HepG2 (cell line): Measurements from ENCODE around the gene HEATR5B. TPM values are rescaled to one million over a fixed set of nuclear protein-coding genes. Genes with fewer than 3 reads are reported as not detected.

Source experiments
- ELF3 ChIP-seq: IDR thresholded peaks from 2 replicates; pipeline ENCODE4 v1.6.1; 2016; ENCODE audit warnings: missing genetic modification reagents, missing compliant biosample characterization
- ETV5 ChIP-seq: IDR thresholded peaks from 2 replicates; pipeline ENCODE4 v1.6.1; 2018; ENCODE audit warnings: missing biosample characterization, missing genetic modification reagents, inconsistent platforms, borderline replicate concordance
- HHEX ChIP-seq: IDR thresholded peaks from 2 replicates; pipeline ENCODE4 v1.6.1; 2016; ENCODE audit warnings: control low read depth
- KDM1A ChIP-seq: IDR thresholded peaks from 2 replicates; pipeline ENCODE4 v1.6.1; 2016; ENCODE audit warnings: missing compliant biosample characterization
- MTA1 ChIP-seq: sonication (generic); formaldehyde crosslinking; IDR thresholded peaks from 2 replicates; pipeline ENCODE4 v1.4.0; 2020; ENCODE audit warnings: missing genetic modification reagents, mild to moderate bottlenecking, borderline replicate concordance
- MTA3 ChIP-seq: sonication (generic); formaldehyde crosslinking; IDR thresholded peaks from 2 replicates; pipeline ENCODE4 v1.4.0; 2020; ENCODE audit warnings: missing genetic modification reagents
- NCOA2 ChIP-seq: sonication (generic); formaldehyde crosslinking; IDR thresholded peaks from 2 replicates; pipeline ENCODE4 v1.8.0; 2022; ENCODE audit warnings: inconsistent platforms
- NPAS2 ChIP-seq: sonication (generic); formaldehyde crosslinking; IDR thresholded peaks from 2 replicates; pipeline ENCODE4 v1.8.0; 2022; ENCODE audit warnings: mild to moderate bottlenecking, missing genetic modification reagents, borderline replicate concordance
- RBFOX2 ChIP-seq: fragments of 200-400 bp; formaldehyde crosslinking; IDR thresholded peaks from 2 replicates; pipeline ENCODE4 v1.6.1; 2017; ENCODE audit warnings: low read depth, mild to moderate bottlenecking, low read length
- RXRA ChIP-seq: sonication (generic); formaldehyde crosslinking; IDR thresholded peaks from 2 replicates; pipeline ENCODE4 v1.5.1; 2020; ENCODE audit warnings: missing genetic modification reagents
- SNAPC2 ChIP-seq: sonication (generic); formaldehyde crosslinking; IDR thresholded peaks from 2 replicates; pipeline ENCODE4 v1.8.1; 2022; ENCODE audit warnings: mild to moderate bottlenecking, missing genetic modification reagents
- TAF15 ChIP-seq: fragments of 200-400 bp; formaldehyde crosslinking; IDR thresholded peaks from one replicate; pipeline ENCODE4 v1.6.1; 2018; ENCODE audit warnings: mild to moderate bottlenecking, low read depth, low read length; ENCODE audit not compliant: poor library complexity, severe bottlenecking
- TEAD2 ChIP-seq: sonication (generic); formaldehyde crosslinking; IDR thresholded peaks from 2 replicates; pipeline ENCODE4 v1.9.0; 2021; ENCODE audit warnings: missing genetic modification reagents
- ZBTB42 ChIP-seq: sonication (generic); formaldehyde crosslinking; IDR thresholded peaks from 2 replicates; pipeline ENCODE4 v1.5.0; 2020; ENCODE audit warnings: mild to moderate bottlenecking, missing genetic modification reagents
- ZNF180 ChIP-seq: sonication (generic); formaldehyde crosslinking; IDR thresholded peaks from 2 replicates; pipeline ENCODE4 v1.4.0; 2020; ENCODE audit warnings: low read depth, missing genetic modification reagents, borderline replicate concordance
- ZNF235 ChIP-seq: sonication (generic); formaldehyde crosslinking; IDR thresholded peaks from 2 replicates; pipeline ENCODE4 v1.8.1; 2023; ENCODE audit warnings: mild to moderate bottlenecking, missing genetic modification reagents, borderline replicate concordance
- ZNF562 ChIP-seq: sonication (generic); formaldehyde crosslinking; IDR thresholded peaks from 2 replicates; pipeline ENCODE4 v1.8.0; 2022; ENCODE audit warnings: missing genetic modification reagents, borderline replicate concordance
- ZNF674 ChIP-seq: sonication (generic); formaldehyde crosslinking; IDR thresholded peaks from 2 replicates; pipeline ENCODE4 v1.5.0; 2020; ENCODE audit warnings: low read depth, mild to moderate bottlenecking, missing genetic modification reagents
- ZNF747 ChIP-seq: sonication (generic); formaldehyde crosslinking; IDR thresholded peaks from 2 replicates; pipeline ENCODE4 v1.8.1; 2023; ENCODE audit warnings: missing genetic modification reagents, mild to moderate bottlenecking, borderline replicate concordance
- ZSCAN12 ChIP-seq: sonication (generic); formaldehyde crosslinking; IDR thresholded peaks from 2 replicates; pipeline ENCODE4 v1.9.0; 2021; ENCODE audit warnings: mild to moderate bottlenecking, missing genetic modification reagents
- ZSCAN21 ChIP-seq: sonication (generic); formaldehyde crosslinking; IDR thresholded peaks from 2 replicates; pipeline ENCODE4 v1.8.0; 2022; ENCODE audit warnings: mild to moderate bottlenecking, missing genetic modification reagents, moderate library complexity, borderline replicate concordance
- polyA plus RNA-seq, 8 experiments: library from polyadenylated mRNA; depleted of rRNA in 3 of 8; stranded (reverse) in 7 of 8; unstranded in 1 of 8; fragments of >200 nt; fragmentation: Illumina TruSeq in 4 of 8; extraction: Trizol in 4 of 8; gene quantifications; 2 replicates each; pipeline versions ENCODE4 v1.2.1 to v1.2.3, GENCODE V29; 2011 to 2016; ENCODE audit warnings: low read depth in 4 of 8, missing spikeins in 1 of 8, mixed read lengths in 1 of 8; ENCODE audit not compliant: insufficient read depth in 1 of 8
- total RNA-seq, 5 experiments: library from RNA; depleted of rRNA; stranded (reverse); fragments of >200 nt; fragmentation: Illumina TruSeq; extraction: Trizol; gene quantifications; 2 replicates each; pipeline ENCODE4 v1.2.3, GENCODE V29; 2016; ENCODE audit warnings: low read depth in 1 of 5
- TF ChIP-seq, protein P1 (sequence below): sonication (generic); formaldehyde crosslinking; IDR thresholded peaks from 2 replicates; pipeline ENCODE4 v1.4.0; 2020; ENCODE audit warnings: missing genetic modification reagents
- TF ChIP-seq, protein P2 (sequence below): sonication (generic); formaldehyde crosslinking; IDR thresholded peaks from 2 replicates; pipeline ENCODE4 v1.5.0; 2020; ENCODE audit warnings: missing genetic modification reagents, mild to moderate bottlenecking, borderline replicate concordance
- TF ChIP-seq, protein P3 (sequence below): IDR thresholded peaks from 2 replicates; pipeline ENCODE4 v1.6.1; 2016; ENCODE audit warnings: missing genetic modification reagents, missing compliant biosample characterization
- TF ChIP-seq, protein P4 (sequence below): sonication (generic); formaldehyde crosslinking; IDR thresholded peaks from 2 replicates; pipeline ENCODE4 v1.4.0; 2020; ENCODE audit warnings: mild to moderate bottlenecking, missing genetic modification reagents

Gene HEATR5B
- total and polyA plus RNA-seq, 2 of the 13 experiments (the other 11 are each of a cell fraction or from before 2014, with no cell fraction given): 12.7 to 16.3 TPM

DNA sequence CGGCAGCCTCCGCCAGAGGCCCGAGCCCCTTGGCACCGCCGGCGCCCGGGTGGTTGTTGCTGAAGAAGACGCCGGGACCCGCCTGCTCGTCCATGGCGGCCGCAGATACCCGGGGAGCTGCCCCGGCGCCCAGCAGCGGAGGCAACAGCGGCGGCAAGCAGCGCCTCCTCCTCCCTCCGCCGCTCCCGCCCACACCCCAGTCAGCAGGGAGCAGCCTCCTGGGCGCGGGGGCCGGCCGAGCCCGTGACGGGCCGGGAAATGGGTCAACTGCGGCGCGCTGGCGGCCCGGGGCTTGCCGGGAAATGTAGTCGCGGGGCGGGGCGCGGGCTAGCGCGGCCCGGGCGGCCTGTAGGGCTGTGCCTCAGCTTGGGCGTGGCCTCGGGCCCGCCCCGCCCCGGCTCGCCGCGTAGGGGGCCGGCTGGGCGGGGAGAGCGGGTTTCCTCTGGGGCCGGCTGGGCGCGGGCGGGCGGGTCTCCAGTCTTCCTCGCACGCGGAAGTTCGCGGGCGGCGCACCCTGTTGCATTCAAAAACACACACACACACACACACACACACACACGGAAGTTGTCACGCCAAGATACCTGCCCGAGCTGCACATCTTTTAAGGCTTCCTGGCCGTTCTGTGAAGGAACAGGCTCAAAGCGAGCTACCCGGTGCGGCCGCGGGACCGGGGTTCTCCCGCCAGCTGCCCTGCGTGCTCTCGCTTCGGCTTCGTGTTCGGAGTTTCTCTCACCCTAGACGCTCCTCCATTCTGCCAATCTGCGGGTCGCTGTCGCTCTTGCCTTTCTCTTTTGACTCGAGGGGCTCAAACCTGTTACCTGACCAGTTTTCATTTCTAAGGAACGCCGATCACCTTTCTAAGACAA lies 117.6 kb downstream of the HEATR5B start, which contains the start of gene STRN (continued):
- peak; percentile 20; the same call in 1 of the 2 replicates for TF ChIP-seq ZNF235 (CRISPR knock-in tag)
- no peak for TF ChIP-seq KDM1A
- TF ChIP-seq ZNF674: no peak
- TF ChIP-seq, protein P1, sequence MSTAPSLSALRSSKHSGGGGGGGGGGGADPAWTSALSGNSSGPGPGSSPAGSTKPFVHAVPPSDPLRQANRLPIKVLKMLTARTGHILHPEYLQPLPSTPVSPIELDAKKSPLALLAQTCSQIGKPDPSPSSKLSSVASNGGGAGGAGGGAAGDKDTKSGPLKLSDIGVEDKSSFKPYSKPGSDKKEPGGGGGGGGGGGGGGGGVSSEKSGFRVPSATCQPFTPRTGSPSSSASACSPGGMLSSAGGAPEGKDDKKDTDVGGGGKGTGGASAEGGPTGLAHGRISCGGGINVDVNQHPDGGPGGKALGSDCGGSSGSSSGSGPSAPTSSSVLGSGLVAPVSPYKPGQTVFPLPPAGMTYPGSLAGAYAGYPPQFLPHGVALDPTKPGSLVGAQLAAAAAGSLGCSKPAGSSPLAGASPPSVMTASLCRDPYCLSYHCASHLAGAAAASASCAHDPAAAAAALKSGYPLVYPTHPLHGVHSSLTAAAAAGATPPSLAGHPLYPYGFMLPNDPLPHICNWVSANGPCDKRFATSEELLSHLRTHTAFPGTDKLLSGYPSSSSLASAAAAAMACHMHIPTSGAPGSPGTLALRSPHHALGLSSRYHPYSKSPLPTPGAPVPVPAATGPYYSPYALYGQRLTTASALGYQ (CRISPR knock-in tag): no peak
- 0 out of 2 replicates have a peak, but pooled peaks have one; percentile 48 for TF ChIP-seq TEAD2 (CRISPR knock-in tag)
- TF ChIP-seq ETV5 (CRISPR knock-in tag): peak; percentile 27; the same call in 1 of the 2 replicates
- TF ChIP-seq, protein P2, sequence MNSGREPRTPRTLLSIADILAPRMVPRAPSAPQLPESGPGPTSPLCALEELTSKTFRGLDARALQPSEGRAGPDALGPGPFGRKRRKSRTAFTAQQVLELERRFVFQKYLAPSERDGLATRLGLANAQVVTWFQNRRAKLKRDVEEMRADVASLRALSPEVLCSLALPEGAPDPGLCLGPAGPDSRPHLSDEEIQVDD (CRISPR knock-in tag): peak; percentile 66; the same call in 1 of the 2 replicates
- TF ChIP-seq NCOA2 (CRISPR knock-in tag): peak; percentile 6; the same call in 1 of the 2 replicates
- 0 out of 2 replicates have a peak, but pooled peaks have one; percentile 63 for TF ChIP-seq ZBTB42 (CRISPR knock-in tag)
- TF ChIP-seq ZNF562: peak; percentile 60; the same call in 1 of the 2 replicates
- TF ChIP-seq HHEX: no peak
- TF ChIP-seq ZNF747: 0 out of 2 replicates have a peak, but pooled peaks have one; percentile 57
- TF ChIP-seq ZSCAN12 (CRISPR knock-in tag): peak; percentile 46; the same call in 1 of the 2 replicates
- TF ChIP-seq, protein P3, sequence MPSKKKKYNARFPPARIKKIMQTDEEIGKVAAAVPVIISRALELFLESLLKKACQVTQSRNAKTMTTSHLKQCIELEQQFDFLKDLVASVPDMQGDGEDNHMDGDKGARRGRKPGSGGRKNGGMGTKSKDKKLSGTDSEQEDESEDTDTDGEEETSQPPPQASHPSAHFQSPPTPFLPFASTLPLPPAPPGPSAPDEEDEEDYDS: no peak; the same call in 1 of the 2 replicates
- TF ChIP-seq RXRA (CRISPR knock-in tag): no peak
- peak; percentile 78 for TF ChIP-seq ELF3
- peak; percentile 61; the same call in 1 of the 2 replicates for TF ChIP-seq SNAPC2 (CRISPR knock-in tag)
- no peak for TF ChIP-seq NPAS2 (CRISPR knock-in tag)
- no peak for TF ChIP-seq MTA1
- TF ChIP-seq RBFOX2: peak; percentile 92
- TF ChIP-seq, protein P4, sequence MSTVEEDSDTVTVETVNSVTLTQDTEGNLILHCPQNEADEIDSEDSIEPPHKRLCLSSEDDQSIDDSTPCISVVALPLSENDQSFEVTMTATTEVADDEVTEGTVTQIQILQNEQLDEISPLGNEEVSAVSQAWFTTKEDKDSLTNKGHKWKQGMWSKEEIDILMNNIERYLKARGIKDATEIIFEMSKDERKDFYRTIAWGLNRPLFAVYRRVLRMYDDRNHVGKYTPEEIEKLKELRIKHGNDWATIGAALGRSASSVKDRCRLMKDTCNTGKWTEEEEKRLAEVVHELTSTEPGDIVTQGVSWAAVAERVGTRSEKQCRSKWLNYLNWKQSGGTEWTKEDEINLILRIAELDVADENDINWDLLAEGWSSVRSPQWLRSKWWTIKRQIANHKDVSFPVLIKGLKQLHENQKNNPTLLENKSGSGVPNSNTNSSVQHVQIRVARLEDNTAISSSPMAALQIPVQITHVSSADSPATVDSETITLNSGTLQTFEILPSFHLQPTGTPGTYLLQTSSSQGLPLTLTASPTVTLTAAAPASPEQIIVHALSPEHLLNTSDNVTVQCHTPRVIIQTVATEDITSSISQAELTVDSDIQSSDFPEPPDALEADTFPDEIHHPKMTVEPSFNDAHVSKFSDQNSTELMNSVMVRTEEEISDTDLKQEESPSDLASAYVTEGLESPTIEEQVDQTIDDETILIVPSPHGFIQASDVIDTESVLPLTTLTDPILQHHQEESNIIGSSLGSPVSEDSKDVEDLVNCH (CRISPR knock-in tag): no peak
- peak; percentile 17 for TF ChIP-seq ZSCAN21
- peak; percentile 76 for TF ChIP-seq TAF15
- TF ChIP-seq ZNF180 (CRISPR knock-in tag): no peak
- TF ChIP-seq MTA3 (CRISPR knock-in tag): no peak
